ENCODE results near the gene AEBP1. TPM values are rescaled to one million over a fixed set of nuclear protein-coding genes. Genes with fewer than 3 reads are reported as not detected.
"Not testable (repeated sequence)": the region's sequence is repeated elsewhere in the genome, so short reads cannot be mapped to it uniquely, and the experiment has no call there.

The AEBP1 gene
- total RNA-seq, 2 donors from 2014 or later, result 40.4 to 219 TPM

DNA sequence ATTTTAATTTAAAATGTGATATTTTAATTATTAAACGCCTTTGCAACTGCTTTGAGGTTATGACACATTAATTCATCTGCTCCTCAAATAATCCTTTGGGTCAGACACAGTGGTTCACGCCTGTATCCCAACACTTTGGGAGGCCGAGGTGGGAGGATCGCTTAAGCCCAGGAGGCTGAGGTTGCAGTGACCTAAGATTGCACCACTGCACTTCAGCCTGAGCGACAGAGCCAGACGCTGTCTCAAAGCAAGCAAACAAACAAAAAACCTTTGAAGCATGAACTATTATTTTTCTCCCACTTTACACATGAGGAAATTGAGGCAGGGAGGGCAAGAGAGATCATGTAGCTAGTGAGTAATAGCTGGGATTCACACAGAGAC lies 20.7 kb downstream of the AEBP1 start:
- intact Hi-C loops (cut with DNase I), result loop anchor here (2.0 to 5.0 kb wide), 2 partner anchors 43 to 72 kb away; partner anchors contain the start of gene POLM
- Histone ChIP-seq H3K27ac (no peak overlapping the region), H3K27me3 (replicated peaks; ENCODE audit: insufficient read depth) (no peaks in the 10 kb centered on the region), H3K4me1 (replicated peaks) (peaks cover 7% of the 10 kb centered on the region), H3K9me3 (no peaks in the 10 kb centered on the region), H3K4me3 (no peak overlapping the region), H3K36me3 (no peaks in the 10 kb centered on the region)
- WGBS, result 95% methylated on average over 6 of the region's 6 CpGs
- no peak for DNase-seq (ENCODE audit: low spot score)
- no peak for TF ChIP-seq POLR2AphosphoS5 (IDR thresholded peaks at IDR 0.05)
- TF ChIP-seq, protein P1, sequence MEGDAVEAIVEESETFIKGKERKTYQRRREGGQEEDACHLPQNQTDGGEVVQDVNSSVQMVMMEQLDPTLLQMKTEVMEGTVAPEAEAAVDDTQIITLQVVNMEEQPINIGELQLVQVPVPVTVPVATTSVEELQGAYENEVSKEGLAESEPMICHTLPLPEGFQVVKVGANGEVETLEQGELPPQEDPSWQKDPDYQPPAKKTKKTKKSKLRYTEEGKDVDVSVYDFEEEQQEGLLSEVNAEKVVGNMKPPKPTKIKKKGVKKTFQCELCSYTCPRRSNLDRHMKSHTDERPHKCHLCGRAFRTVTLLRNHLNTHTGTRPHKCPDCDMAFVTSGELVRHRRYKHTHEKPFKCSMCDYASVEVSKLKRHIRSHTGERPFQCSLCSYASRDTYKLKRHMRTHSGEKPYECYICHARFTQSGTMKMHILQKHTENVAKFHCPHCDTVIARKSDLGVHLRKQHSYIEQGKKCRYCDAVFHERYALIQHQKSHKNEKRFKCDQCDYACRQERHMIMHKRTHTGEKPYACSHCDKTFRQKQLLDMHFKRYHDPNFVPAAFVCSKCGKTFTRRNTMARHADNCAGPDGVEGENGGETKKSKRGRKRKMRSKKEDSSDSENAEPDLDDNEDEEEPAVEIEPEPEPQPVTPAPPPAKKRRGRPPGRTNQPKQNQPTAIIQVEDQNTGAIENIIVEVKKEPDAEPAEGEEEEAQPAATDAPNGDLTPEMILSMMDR (IDR thresholded peaks at IDR 0.05), result no peak
- no peak for TF ChIP-seq POLR2A (IDR thresholded peaks at IDR 0.05)

DNA sequence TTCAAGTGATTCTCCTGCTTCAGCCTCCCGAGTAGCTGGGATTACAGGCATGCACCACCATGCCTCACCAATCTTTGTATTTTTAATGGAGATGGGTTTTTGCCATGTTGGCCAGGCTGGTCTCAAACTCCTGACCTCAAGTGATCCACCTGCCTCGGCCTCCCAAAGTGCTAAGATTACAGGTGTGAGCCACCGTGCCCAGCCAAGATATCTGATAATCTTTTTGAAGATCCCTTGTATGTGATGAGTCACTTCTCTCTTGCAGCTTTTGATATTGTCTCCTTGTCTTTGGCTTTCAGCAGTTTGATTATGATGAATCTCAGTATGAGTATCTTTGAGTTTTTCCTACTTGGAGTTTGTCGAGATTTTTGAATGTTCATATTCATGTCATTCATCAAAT lies 22.4 kb downstream of the AEBP1 start:
- DNase-seq (ENCODE audit: low spot score); H3K4me3 ChIP-seq; H3K9me3 ChIP-seq; H3K27ac ChIP-seq; H3K27me3 ChIP-seq (replicated peaks; ENCODE audit: insufficient read depth); H3K4me1 ChIP-seq (replicated peaks); H3K36me3 ChIP-seq; intact Hi-C loops (cut with DNase I): not testable (repeated sequence)
- WGBS, result 94% methylated on average over 4 of the region's 4 CpGs

DNA sequence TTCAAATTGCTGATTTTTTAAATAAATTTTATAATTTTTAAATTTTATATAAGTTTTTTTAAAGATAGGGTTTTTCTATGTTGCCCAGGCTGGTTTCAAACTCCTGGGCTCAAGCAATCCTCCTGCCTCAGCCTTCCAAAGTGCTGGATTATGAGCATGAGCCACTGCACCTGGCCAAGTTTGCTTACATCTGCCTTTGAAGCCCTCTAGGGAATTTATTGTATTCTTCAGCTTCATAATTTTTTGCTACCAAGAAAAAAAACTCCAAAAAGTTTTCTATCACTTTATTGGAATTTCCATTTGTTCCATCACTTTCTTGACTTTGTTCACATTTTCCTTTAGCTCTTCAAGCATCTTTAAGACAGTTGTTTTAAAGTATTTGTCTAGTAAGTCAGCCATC lies 23.0 kb downstream of the AEBP1 start:
- Histone ChIP-seq H3K36me3 (no peaks in the 10 kb centered on the region), H3K4me3 (no peak overlapping the region), H3K9me3 (no peaks in the 10 kb centered on the region), H3K27me3 (replicated peaks; ENCODE audit: insufficient read depth) (no peaks in the 10 kb centered on the region), H3K27ac (no peak overlapping the region), H3K4me1 (replicated peaks) (peaks cover 7% of the 10 kb centered on the region)
- intact Hi-C loops (cut with DNase I), result no loop called here
- TF ChIP-seq, protein P1 (IDR thresholded peaks at IDR 0.05), result no peak
- TF ChIP-seq POLR2AphosphoS5 (IDR thresholded peaks at IDR 0.05) (no peak), POLR2A (IDR thresholded peaks at IDR 0.05) (no peak)
- no peak for DNase-seq (ENCODE audit: low spot score)

DNA sequence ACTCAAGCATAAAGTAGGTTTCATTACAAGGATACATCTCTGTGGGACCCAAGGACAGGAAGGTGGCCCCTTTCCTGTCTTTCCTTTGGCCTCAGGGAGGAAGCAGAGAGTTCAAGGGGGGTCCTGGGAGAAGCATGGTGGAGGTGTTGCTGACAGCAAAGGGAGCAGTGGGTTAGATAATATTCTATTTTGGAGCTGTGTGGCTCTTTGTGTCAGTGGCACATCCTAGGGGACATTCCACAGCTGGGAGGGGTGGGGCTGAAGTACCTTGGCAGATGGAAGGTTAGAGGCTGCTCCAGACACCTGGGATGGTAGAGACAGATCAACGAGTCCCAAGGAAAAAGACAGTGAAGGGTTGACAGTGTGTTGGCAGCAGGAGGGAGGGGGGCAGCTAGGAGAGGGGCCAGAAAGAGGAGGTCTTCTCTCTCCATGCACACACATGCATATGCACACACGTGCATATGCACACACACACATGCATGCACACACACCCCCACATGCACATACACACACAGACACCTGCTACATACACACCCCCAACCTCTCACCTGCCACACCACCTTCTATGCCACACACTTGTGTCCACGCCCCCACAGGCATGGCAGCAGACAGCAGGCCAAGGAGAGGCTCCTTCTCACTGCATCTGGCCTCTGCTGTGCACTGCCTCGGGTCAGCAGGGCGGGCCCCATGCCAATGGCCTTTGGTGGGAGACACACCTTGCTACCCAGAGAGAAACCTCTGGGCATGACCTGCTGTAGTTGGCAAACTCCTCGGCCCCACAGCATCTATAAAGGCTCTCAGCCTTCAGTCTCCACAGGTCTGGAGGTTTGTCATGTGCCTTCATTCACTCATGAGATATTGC lies 24.8 kb downstream of the AEBP1 start:
- H3K4me3 ChIP-seq, result no peak overlapping the region
- no peak for DNase-seq (ENCODE audit: low spot score)
- H3K36me3 ChIP-seq, result no peaks in the 10 kb centered on the region
- intact Hi-C loops (cut with DNase I), result no loop called here
- TF ChIP-seq POLR2A (IDR thresholded peaks at IDR 0.05) (no peak), POLR2AphosphoS5 (IDR thresholded peaks at IDR 0.05) (no peak)
- TF ChIP-seq, protein P1 (IDR thresholded peaks at IDR 0.05), result no peak
- no peaks in the 10 kb centered on the region for H3K4me1 ChIP-seq (replicated peaks)
- no peaks in the 10 kb centered on the region for H3K27me3 ChIP-seq (replicated peaks; ENCODE audit: insufficient read depth)
- H3K9me3 ChIP-seq, result no peaks in the 10 kb centered on the region
- no peak overlapping the region for H3K27ac ChIP-seq
- WGBS, result 71% methylated on average over 5 of the region's 6 CpGs

DNA sequence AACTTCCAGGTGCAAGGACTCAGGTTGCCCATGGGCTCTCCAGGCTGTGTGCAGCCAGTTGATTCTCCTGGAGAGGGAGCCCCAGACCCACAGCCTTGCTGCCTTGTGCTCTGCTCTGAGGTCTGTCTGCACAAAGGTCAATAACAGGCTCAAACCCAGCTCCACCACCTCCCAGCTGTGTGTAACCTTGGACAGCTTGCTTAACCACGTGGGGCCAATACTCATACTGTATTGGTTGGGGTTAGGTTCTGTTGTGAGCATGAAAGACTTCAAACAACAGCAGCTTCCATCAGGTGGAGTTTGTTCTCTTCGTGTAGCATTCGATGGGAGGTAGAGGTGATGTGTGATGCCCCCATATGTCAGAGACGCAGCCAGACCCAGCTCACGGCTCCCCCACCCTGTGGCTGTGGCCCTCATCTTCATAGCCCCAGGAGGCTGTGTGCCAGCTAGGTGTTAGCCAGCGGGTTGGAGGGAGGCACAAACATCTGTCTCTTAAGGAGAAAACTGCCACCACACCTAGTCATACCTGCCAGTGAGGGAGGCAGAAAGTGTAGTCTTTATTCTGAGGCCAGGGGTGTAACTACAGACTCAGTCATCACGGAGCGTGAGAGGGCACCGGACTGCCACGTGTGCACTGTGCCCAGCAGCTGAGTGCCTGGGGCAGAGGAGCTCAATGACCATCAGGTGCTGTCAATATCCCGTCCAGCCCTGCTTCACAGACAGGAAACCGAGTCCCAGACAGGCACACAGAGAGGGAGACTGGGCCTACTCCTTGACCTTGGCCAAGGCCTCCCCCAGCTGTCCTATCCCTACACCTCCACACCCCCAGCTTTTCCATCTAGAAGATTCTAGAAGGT lies 27.3 kb downstream of the AEBP1 start:
- no peaks in the 10 kb centered on the region for H3K27me3 ChIP-seq (replicated peaks; ENCODE audit: insufficient read depth)
- no peak for DNase-seq (ENCODE audit: low spot score)
- TF ChIP-seq POLR2AphosphoS5 (IDR thresholded peaks at IDR 0.05) (no peak), POLR2A (IDR thresholded peaks at IDR 0.05) (no peak)
- TF ChIP-seq, protein P1 (IDR thresholded peaks at IDR 0.05), result no peak
- no peaks in the 10 kb centered on the region for H3K36me3 ChIP-seq
- 86% methylated on average over 8 of the region's 12 CpGs for WGBS
- intact Hi-C loops (cut with DNase I), result no loop called here
- H3K4me3 ChIP-seq, result no peak overlapping the region
- H3K9me3 ChIP-seq, result no peaks in the 10 kb centered on the region
- H3K27ac ChIP-seq, result no peak overlapping the region
- no peaks in the 10 kb centered on the region for H3K4me1 ChIP-seq (replicated peaks)
